HG02678 (cell line): ENCODE data around the gene VRTN.

Source experiments
- ATAC-seq: cut with Tn5 transposase; IDR thresholded peaks from one replicate; pipeline ENCODE4 v1.9.1; 2021; ENCODE audit warnings: mild to moderate bottlenecking, moderate library complexity; ENCODE audit not compliant: unreplicated experiment

Gene VRTN

GRCh38 chr14:74392616-74393570 lies 44.6 kb downstream of the VRTN start:
- ATAC-seq, result no peak

- ATAC-seq, result no peak
These were observed 46.3 kb downstream of the VRTN start for GRCh38 chr14:74394549-74394948.

- ATAC-seq, result no peak
These were observed 46.8 kb downstream of the VRTN start for GRCh38 chr14:74395094-74395493.

- no peak for ATAC-seq
These were observed 51.9 kb downstream of the VRTN start for GRCh38 chr14:74400031-74400685.

GRCh38 chr14:74400919-74401503 lies 52.7 kb downstream of the VRTN start:
- no peak for ATAC-seq

- peak; percentile 72 for ATAC-seq
These were observed 53.4 kb downstream of the VRTN start for GRCh38 chr14:74401504-74402241.

GRCh38 chr14:74402401-74403251 lies 54.4 kb downstream of the VRTN start:
- no peak for ATAC-seq

- ATAC-seq, result no peak
These were observed 55.5 kb downstream of the VRTN start for GRCh38 chr14:74403619-74404417.

- ATAC-seq, result no peak
These were observed 56.2 kb downstream of the VRTN start for GRCh38 chr14:74404435-74404834.

GRCh38 chr14:74405663-74406062 lies 57.4 kb downstream of the VRTN start:
- ATAC-seq, result no peak

GRCh38 chr14:74407021-74407800 lies 58.9 kb downstream of the VRTN start:
- ATAC-seq, result no peak

GRCh38 chr14:74407801-74408154 lies 59.5 kb downstream of the VRTN start:
- ATAC-seq, result no peak

GRCh38 chr14:74408870-74409269 lies 60.6 kb downstream of the VRTN start:
- no peak for ATAC-seq

- no peak for ATAC-seq
These were observed 61.2 kb downstream of the VRTN start for GRCh38 chr14:74409441-74409840.
